K562 (cell line): ENCODE results near the gene CMPK1. TPM values are rescaled to one million over a fixed set of nuclear protein-coding genes. Genes with fewer than 3 reads are reported as not detected.

Experiments
- ARID4B ChIP-seq: sonication (generic); formaldehyde crosslinking; IDR thresholded peaks from 2 replicates; pipeline ENCODE4 v1.8.0; 2022; ENCODE audit warnings: mild to moderate bottlenecking, missing genetic modification reagents
- CHD1 ChIP-seq: fragments of 200-600 bp; sonication (generic); IDR thresholded peaks from one replicate; pipeline ENCODE4 v1.6.1; 2012; ENCODE audit warnings: mild to moderate bottlenecking, moderate library complexity, low read length, inconsistent platforms
- CTCF ChIP-seq, 3 experiments: IDR thresholded peaks in 2 of 3; conservative IDR thresholded peaks in 1 of 3; 2 replicates each; pipeline ENCODE4 v1.5.1; 2011 to 2012; ENCODE audit warnings: low read length in 3 of 3, mild to moderate bottlenecking in 3 of 3, control low read depth in 2 of 3, improper control_type of control experiment in 1 of 3, inconsistent platforms in 1 of 3, low read depth in 1 of 3, mixed read lengths in 1 of 3, moderate library complexity in 1 of 3; ENCODE audit not compliant: insufficient read depth in 2 of 3
- DEAF1 ChIP-seq: fragments of 450-650 bp; formaldehyde crosslinking; IDR thresholded peaks from 2 replicates; pipeline ENCODE4 v1.4.0; 2020; ENCODE audit warnings: mild to moderate bottlenecking, moderate library complexity
- GTF3C2 ChIP-seq: IDR thresholded peaks from 3 replicates; pipeline ENCODE4 v1.6.1; 2011; ENCODE audit warnings: borderline replicate concordance, mild to moderate bottlenecking, moderate library complexity; ENCODE audit not compliant: insufficient read length; ENCODE audit errors: extremely low read depth
- HDGF ChIP-seq: fragments of 450-650 bp; IDR thresholded peaks from 2 replicates; pipeline ENCODE4 v1.6.1; 2016
- JUN ChIP-seq, 2 experiments: sonication (generic) in 1 of 2; formaldehyde crosslinking in 1 of 2; IDR thresholded peaks; 2 replicates each; pipeline versions ENCODE4 v1.6.1 to v1.8.0; 2012 to 2022; ENCODE audit warnings: borderline replicate concordance in 2 of 2, mild to moderate bottlenecking in 2 of 2, improper control_type of control experiment in 1 of 2, low read depth in 1 of 2, low read length in 1 of 2, missing genetic modification reagents in 1 of 2
- PHF8 ChIP-seq: fragments of 200-600 bp; sonication (generic); IDR thresholded peaks from 2 replicates; pipeline ENCODE4 v1.6.1; 2012; ENCODE audit warnings: mixed run types, mild to moderate bottlenecking, inconsistent platforms, low read length, moderate library complexity, borderline replicate concordance
- PTRF ChIP-seq: fragments of 450-650 bp; IDR thresholded peaks from 2 replicates; pipeline ENCODE4 v1.6.1; 2016; ENCODE audit warnings: mild to moderate bottlenecking, missing genetic modification characterization, missing compliant biosample characterization
- SOX6 ChIP-seq: fragments of 450-650 bp; IDR thresholded peaks from 2 replicates; pipeline ENCODE4 v1.6.1; 2014; ENCODE audit warnings: mild to moderate bottlenecking
- ZNF408 ChIP-seq: fragments of 250-450 bp; sonication (Bioruptor Pico); IDR thresholded peaks from 2 replicates; pipeline ENCODE4 v1.4.0; 2020; ENCODE audit warnings: low read depth, mild to moderate bottlenecking, moderate library complexity
- polyA plus RNA-seq, 8 experiments: library from polyadenylated mRNA; depleted of rRNA in 4 of 8; stranded (reverse) in 5 of 8; unstranded in 3 of 8; fragments of >200 nt; fragmentation: Nextera tagmentation in 2 of 8; fragmentation: Illumina TruSeq in 1 of 8; extraction: Ambion mirVana in 2 of 8; extraction: Trizol in 1 of 8; gene quantifications; 2 replicates each; pipeline versions ENCODE4 v1.2.1 to v1.2.3, GENCODE V29; 2011 to 2014; ENCODE audit warnings: inconsistent platforms in 1 of 8, missing spikeins in 1 of 8
- total RNA-seq, 7 experiments: library from RNA; depleted of rRNA in 6 of 7; stranded (reverse); fragments of >200 nt in 6 of 7; fragmentation: Illumina TruSeq in 2 of 7; extraction: Trizol in 2 of 7; gene quantifications; 2 replicates each; pipeline versions ENCODE4 v1.2.1 to v1.2.3, GENCODE V29; 2011 to 2021; ENCODE audit warnings: low replicate concordance in 1 of 7
- TF ChIP-seq, protein P1 (sequence below): fragments of 450-650 bp; IDR thresholded peaks from 2 replicates; pipeline ENCODE4 v1.7.1; 2018; ENCODE audit warnings: mild to moderate bottlenecking, low read depth; ENCODE audit not compliant: partially characterized antibody

Gene CMPK1
- total and polyA plus RNA-seq, 9 of the 15 experiments (the other 6 are each of a cell fraction or from before 2014, with no cell fraction given): 54.5 to 197 (median 116) TPM

GRCh38 chr1:47333578-47333921, at the start of gene CMPK1 (continued):
- TF ChIP-seq SOX6: peak; percentile 66; the same call in 1 of the 2 replicates
- peak; percentile 13 to 52 (median 25); a peak in 2 of 6 replicates for TF ChIP-seq CTCF (IDR thresholded peaks at IDR 0.05 in 2 of 3, conservative IDR thresholded peaks at IDR 0.05 in 1 of 3; ENCODE audit: insufficient read depth in 2 of 3, low read depth in 1 of 3, low read length in 3 of 3)
- TF ChIP-seq ARID4B (CRISPR knock-in tag): peak; percentile 43; the same call in 1 of the 2 replicates
- peak; percentile 42; the same call in 1 of the 2 replicates for TF ChIP-seq PHF8
- TF ChIP-seq GTF3C2: no peak
- no peak for TF ChIP-seq JUN (IDR thresholded peaks at IDR 0.05; ENCODE audit: borderline replicate concordance, low read depth, low read length)
- 0 out of 2 replicates have a peak, but pooled peaks have one; percentile 17 for TF ChIP-seq JUN (CRISPR knock-in tag; IDR thresholded peaks at IDR 0.05; ENCODE audit: borderline replicate concordance)
- TF ChIP-seq CHD1: no peak
- TF ChIP-seq ZNF408: no peak
- TF ChIP-seq DEAF1 (CRISPR knock-in tag): 0 out of 2 replicates have a peak, but pooled peaks have one; percentile 5
- TF ChIP-seq, protein P1, sequence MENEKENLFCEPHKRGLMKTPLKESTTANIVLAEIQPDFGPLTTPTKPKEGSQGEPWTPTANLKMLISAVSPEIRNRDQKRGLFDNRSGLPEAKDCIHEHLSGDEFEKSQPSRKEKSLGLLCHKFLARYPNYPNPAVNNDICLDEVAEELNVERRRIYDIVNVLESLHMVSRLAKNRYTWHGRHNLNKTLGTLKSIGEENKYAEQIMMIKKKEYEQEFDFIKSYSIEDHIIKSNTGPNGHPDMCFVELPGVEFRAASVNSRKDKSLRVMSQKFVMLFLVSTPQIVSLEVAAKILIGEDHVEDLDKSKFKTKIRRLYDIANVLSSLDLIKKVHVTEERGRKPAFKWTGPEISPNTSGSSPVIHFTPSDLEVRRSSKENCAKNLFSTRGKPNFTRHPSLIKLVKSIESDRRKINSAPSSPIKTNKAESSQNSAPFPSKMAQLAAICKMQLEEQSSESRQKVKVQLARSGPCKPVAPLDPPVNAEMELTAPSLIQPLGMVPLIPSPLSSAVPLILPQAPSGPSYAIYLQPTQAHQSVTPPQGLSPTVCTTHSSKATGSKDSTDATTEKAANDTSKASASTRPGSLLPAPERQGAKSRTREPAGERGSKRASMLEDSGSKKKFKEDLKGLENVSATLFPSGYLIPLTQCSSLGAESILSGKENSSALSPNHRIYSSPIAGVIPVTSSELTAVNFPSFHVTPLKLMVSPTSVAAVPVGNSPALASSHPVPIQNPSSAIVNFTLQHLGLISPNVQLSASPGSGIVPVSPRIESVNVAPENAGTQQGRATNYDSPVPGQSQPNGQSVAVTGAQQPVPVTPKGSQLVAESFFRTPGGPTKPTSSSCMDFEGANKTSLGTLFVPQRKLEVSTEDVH: peak; percentile 69
- no peak for TF ChIP-seq HDGF
- TF ChIP-seq PTRF (tag): no peak
